Measurements from ENCODE around the gene TBC1D22A.

- TF ChIP-seq CTCF (conservative IDR thresholded peaks at IDR 0.05; ENCODE audit: low read depth, low read length) (no peak), EZH2phosphoT487 (IDR thresholded peaks at IDR 0.05; ENCODE audit: borderline replicate concordance, low read length) (no peak), EZH2 (IDR thresholded peaks at IDR 0.05; ENCODE audit: low read length, unreplicated experiment) (no peak)
Observed at GRCh38 chr22:47178339-47178738, 415.9 kb downstream of the TBC1D22A start.

Measured in PC-3 (cell line).